Thymus (tissue), 11 donors: ENCODE data around the gene CCNT1. TPM values are rescaled to one million over a fixed set of nuclear protein-coding genes. Genes with fewer than 3 reads are reported as not detected.
"Not testable (repeated sequence)": the region's sequence is repeated elsewhere in the genome, so short reads cannot be mapped to it uniquely, and the experiment has no call there.

Source experiments
- DNase-seq, 9 donors: peaks; one replicate each; pipeline ENCODE4 v3.0.0-alpha.2; 2013; ENCODE audit warnings: low spot score in 9 of 9, low read depth in 6 of 9, missing footprints in 1 of 9
- H3K27ac ChIP-seq, 2 donors: one replicate each; pipeline ENCODE4 v1.5.1; 2013; ENCODE audit warnings: control low read depth in 1 of 2, low read depth in 1 of 2, low read length in 1 of 2, mild to moderate bottlenecking in 1 of 2, moderate library complexity in 1 of 2
- H3K27me3 ChIP-seq, 2 donors: one replicate each; pipeline ENCODE4 v1.5.1; 2013; ENCODE audit warnings: low read length in 1 of 2; ENCODE audit not compliant: control insufficient read depth in 2 of 2, insufficient read depth in 1 of 2
- H3K36me3 ChIP-seq, 2 donors: one replicate each; pipeline ENCODE4 v1.5.1; 2013; ENCODE audit warnings: low read length in 1 of 2, mild to moderate bottlenecking in 1 of 2, moderate library complexity in 1 of 2; ENCODE audit not compliant: control insufficient read depth in 2 of 2, insufficient read depth in 2 of 2
- H3K4me1 ChIP-seq, 2 donors: one replicate each; pipeline ENCODE4 v1.5.1; 2013; ENCODE audit warnings: low read length in 2 of 2; ENCODE audit not compliant: control insufficient read depth in 2 of 2, insufficient read depth in 2 of 2
- H3K4me3 ChIP-seq, 2 donors: one replicate each; pipeline ENCODE4 v1.5.1; 2013; ENCODE audit warnings: low read length in 2 of 2, control low read depth in 1 of 2, mild to moderate bottlenecking in 1 of 2
- H3K9me3 ChIP-seq, 2 donors: one replicate each; pipeline ENCODE4 v1.5.1; 2013; ENCODE audit warnings: low read length in 1 of 2, mild to moderate bottlenecking in 1 of 2; ENCODE audit not compliant: control insufficient read depth in 2 of 2, insufficient read depth in 1 of 2
- WGBS: extraction: QIAGEN DNeasy Blood & Tissue Kit; methylation state at CpG from one replicate; pipeline ENCODE4 v1.1.7; 2013; 5-methylcytosine and 5-hydroxymethylcytosine counted together
- polyA plus RNA-seq: library from polyadenylated mRNA; stranded (reverse); fragments of 200-250 nt; gene quantifications from one replicate; pipeline ENCODE4 v1.2.3, GENCODE V29; 2013
- total RNA-seq: library from RNA; stranded (reverse); fragments of 120-200 nt; gene quantifications from one replicate; pipeline ENCODE4 v1.2.4, GENCODE V29; 2013
- donor health status: healthy.

Gene CCNT1
- total and polyA plus RNA-seq, 2 donors: 9.2 to 21.8 TPM

DNA sequence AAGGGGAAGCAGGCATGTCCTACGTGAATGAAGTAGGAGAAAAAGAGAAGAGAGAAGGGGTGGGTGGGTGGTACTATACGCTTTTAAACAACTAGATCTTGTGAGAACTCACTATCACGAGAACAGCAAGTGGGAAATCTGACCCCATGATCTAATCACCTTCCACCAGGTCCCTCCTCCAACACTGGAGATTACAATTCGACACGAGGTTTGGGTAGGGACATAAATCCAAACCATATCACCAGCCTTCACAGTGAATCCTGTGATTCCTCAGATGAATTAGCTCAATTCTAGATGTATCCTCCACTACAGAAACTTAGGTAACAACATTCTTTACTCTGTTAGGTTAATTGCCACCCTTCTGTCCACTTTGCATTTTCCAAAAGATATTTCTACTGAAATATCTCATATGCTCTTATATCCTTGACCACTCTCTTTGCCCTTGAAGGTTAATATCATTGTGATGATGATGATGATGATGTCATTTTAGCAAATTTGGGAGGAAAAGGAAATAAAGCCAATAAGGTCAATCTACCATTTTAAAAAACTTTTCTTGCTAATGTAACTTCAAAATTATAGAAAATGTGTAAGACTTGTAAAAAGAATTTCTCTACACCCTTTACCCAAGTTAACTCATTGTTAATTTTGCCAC is 23.2 kb upstream of the CCNT1 start:
- Histone ChIP-seq H3K27me3 (peaks cover 0 to 18% of the 10 kb centered on the region in 2 donors), H3K9me3 (peaks cover 0 to 4% of the 10 kb centered on the region in 2 donors), H3K27ac (no peak overlapping the region), H3K4me1 (no peaks in the 10 kb centered on the region), H3K4me3 (no peak overlapping the region), H3K36me3 (no peaks in the 10 kb centered on the region)
- DNase-seq: no peak
- WGBS: 57% methylated on average over 5 of the region's 5 CpGs

DNA sequence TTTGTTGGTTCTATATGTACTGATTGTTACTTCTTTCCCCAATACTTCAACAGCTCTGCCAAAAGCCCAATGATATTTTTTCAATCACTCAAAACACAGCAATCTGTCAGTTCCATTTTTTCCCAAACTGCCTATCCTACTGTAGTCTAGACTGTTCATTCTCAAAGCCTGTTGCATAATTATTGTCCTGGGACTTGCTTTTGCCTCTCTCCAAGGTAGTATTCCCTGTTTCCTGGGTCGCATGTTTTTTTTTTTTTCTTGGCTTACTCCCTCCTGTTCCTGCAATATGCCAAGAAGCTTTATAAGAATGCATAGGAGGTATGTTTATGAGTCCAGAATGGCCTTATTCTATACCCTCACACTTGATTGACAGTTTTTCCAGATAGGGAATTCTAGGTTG is 19.9 kb upstream of the CCNT1 start:
- peaks cover 0 to 4% of the 10 kb centered on the region in 2 donors for H3K9me3 ChIP-seq
- 76% methylated on average over 1 of the region's 1 CpG for WGBS
- peaks cover 0 to 15% of the 10 kb centered on the region in 2 donors for H3K27me3 ChIP-seq
- DNase-seq: no peak
- no peaks in the 10 kb centered on the region for H3K4me1 ChIP-seq
- H3K4me3 ChIP-seq: no peak overlapping the region
- no peaks in the 10 kb centered on the region for H3K36me3 ChIP-seq
- H3K27ac ChIP-seq: no peak overlapping the region

DNA sequence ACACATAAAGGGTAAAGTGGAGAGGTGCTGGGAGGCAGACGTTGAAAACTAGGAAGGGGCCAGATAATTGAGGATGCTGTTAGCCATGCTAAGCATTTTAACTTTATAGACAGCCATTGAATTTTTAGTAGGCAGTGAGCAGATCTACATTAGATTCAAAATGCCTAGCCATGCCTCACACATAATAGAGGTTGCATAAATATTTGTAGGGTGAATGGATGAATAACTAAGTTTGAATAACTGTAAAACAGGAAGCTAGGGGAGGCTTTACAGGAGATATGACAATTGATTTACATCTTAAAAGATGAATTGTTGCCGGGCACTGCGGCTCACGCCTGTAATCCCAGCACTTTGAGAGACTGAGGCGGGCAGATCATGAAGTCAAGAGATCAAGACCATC is 12.3 kb upstream of the CCNT1 start:
- Histone ChIP-seq H3K4me1 (no peaks in the 10 kb centered on the region), H3K27ac (no peak overlapping the region), H3K9me3 (no peaks in the 10 kb centered on the region), H3K36me3 (no peaks in the 10 kb centered on the region), H3K4me3 (no peak overlapping the region), H3K27me3 (no peaks in the 10 kb centered on the region)
- no peak for DNase-seq
- 82% methylated on average over 5 of the region's 5 CpGs for WGBS

DNA sequence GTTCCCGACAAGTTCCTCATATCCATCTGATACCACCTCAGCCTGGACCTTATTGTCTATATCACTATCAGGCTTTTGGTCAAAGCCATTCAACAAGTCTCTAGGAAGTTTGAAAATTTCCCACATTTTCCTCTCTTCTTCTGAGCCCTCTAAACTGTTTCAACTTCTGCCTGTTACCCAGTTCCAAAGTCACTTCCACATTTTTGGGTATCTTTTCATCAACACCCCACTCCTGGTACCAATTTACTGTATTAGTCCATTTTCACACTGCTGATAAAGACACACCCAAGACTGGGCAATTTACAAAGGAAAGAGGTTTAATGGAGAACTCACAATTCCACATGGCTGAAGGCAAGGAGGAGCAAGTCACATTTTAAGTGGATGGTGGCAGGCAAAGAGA is 4.2 kb upstream of the CCNT1 start:
- H3K27ac ChIP-seq, H3K4me1 ChIP-seq, H3K9me3 ChIP-seq, H3K4me3 ChIP-seq, H3K36me3 ChIP-seq, DNase-seq, H3K27me3 ChIP-seq: not testable (repeated sequence)
- WGBS: 99% methylated on average over 1 of the region's 1 CpG

DNA sequence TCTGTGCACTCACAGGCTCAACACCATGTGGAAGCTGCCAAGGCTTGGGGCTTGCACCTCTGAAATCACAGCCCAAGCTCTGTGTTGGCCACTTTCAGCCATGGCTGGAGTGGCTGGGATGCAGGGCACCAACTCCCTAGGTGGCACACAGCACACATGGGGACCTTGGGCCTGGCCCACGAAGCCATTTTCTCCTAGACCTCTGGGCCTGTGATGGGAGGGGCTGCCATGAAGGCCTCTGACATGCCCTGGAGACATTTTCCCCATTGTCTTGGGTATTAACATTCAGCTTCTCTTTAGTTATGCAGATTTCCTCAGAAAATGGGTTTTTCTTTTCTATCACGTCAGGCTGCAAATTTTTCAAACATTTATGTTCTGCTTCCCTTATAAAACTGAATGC is 3.7 kb upstream of the CCNT1 start:
- not testable (repeated sequence) for H3K9me3 ChIP-seq, H3K27ac ChIP-seq, H3K4me1 ChIP-seq, H3K4me3 ChIP-seq, H3K27me3 ChIP-seq, DNase-seq, H3K36me3 ChIP-seq
- whole genome bisulfite sequencing: 91% methylated on average over 2 of the region's 2 CpGs

DNA sequence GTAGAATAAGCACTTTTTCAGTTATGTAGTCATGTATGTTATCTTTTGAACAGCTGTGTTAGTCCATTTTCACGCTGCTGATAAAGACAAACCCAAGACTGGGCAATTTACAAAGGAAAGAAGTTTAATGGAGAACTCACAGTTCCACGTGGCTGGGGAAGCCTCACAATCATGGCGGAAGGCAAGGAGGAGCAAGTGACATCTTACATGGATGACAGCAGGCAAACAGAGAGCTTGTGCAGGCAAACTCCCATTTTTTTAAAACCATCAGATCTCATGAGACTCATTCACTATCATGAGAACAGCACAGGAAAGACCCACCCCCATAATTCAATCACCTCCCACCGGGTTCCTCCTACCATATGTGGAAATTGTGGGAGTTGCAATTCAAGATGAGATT is 2.5 kb upstream of the CCNT1 start:
- not testable (repeated sequence) for H3K9me3 ChIP-seq, DNase-seq, H3K4me3 ChIP-seq, H3K36me3 ChIP-seq, H3K27ac ChIP-seq, H3K27me3 ChIP-seq
- 96% methylated on average over 4 of the region's 4 CpGs for whole genome bisulfite sequencing
- H3K4me1 ChIP-seq: peaks cover 11 to 14% of the 10 kb centered on the region in 2 donors

DNA sequence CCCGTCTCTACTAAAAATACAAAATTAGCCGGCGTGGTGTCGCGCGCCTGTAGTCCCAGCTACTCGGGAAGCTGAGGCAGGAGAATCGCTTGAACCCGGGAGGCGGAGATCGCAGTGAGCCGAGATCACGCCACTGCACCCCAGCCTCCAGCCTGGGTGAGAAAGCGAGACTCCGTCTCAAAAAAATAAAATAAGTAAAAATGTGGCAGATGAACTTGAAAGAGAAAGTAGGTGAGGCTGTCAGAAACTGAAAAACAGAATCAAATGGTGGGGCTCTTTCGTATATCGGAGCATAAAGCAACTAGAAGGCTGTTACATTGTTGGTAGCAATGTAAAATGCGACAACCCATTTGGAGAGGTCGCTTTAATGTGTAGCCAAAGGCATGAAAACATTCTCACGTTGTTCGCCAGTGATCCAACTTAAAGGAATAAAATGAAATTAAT is 767 bp upstream of the CCNT1 start:
- peaks cover 11 to 14% of the 10 kb centered on the region in 2 donors for H3K4me1 ChIP-seq
- H3K4me3 ChIP-seq: peak overlapping the region; percentile 75 to 85
- peak overlapping the region; percentile 78 to 96 for H3K27ac ChIP-seq
- H3K36me3 ChIP-seq: peaks cover 8 to 23% of the 10 kb centered on the region in 2 donors
- 14% methylated on average over 21 of the region's 21 CpGs for WGBS
- H3K27me3 ChIP-seq: no peaks in the 10 kb centered on the region
- H3K9me3 ChIP-seq: peaks cover 0 to 9% of the 10 kb centered on the region in 2 donors
- DNase-seq: peak in 6 of 9 donors; percentile 2 to 46 (median 8)

DNA sequence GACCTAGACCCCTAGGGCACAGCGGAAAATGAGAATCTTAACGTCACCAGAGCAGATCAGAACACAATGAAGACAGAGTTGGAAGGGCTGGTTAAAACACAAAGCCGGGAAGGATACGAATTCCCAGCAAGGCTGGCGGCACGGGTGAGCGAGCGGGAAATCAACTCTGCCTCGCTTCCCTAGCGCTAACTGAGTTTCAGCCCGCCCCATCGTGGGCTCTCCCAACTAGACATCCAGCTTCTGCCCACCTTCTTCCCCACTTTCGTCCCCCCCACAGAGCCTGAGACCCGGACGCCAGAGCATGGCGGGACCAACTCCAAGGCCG is 377 bp downstream of the CCNT1 start:
- H3K4me3 ChIP-seq: peak overlapping the region; percentile 75 to 85
- peak overlapping the region; percentile 96 to 97 for H3K27ac ChIP-seq
- H3K36me3 ChIP-seq: peaks cover 11 to 28% of the 10 kb centered on the region in 2 donors
- WGBS: under 1% methylated on average over 17 of the region's 17 CpGs
- H3K9me3 ChIP-seq: peaks cover 0 to 9% of the 10 kb centered on the region in 2 donors
- H3K4me1 ChIP-seq: peaks cover 11 to 14% of the 10 kb centered on the region in 2 donors
- no peaks in the 10 kb centered on the region for H3K27me3 ChIP-seq
- DNase-seq: peak in 2 of 9 donors; percentile 4 to 7

DNA sequence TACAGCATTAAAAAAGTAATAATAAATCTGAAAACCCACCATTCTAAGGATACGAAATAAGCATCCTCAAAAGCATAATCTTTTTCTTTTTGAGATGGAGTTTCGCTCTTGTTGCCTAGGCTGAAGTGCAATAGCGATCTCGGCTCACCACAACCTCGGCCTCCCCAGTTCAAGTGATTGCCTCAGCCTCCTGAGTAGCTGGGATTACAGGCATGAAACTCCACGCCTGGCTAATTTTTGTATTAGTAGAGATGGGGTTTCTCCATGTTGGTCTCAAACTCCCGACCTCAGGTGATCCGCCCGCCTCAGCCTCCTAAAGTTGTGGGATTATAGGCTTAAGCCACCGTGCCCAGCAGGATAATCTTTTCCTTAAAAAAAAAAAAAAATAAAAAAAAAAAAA is 4.3 kb downstream of the CCNT1 start:
- Histone ChIP-seq H3K27me3 (no peaks in the 10 kb centered on the region), H3K9me3 (no peaks in the 10 kb centered on the region), H3K36me3 (peaks cover 19 to 52% of the 10 kb centered on the region in 2 donors), H3K27ac (no peak overlapping the region), H3K4me3 (no peak overlapping the region), H3K4me1 (peaks cover 11% of the 10 kb centered on the region in 2 donors)
- no peak for DNase-seq
- WGBS: 97% methylated on average over 10 of the region's 10 CpGs
